Measurements from ENCODE around the gene RXFP3. TPM values are rescaled to one million over a fixed set of nuclear protein-coding genes. Genes with fewer than 3 reads are reported as not detected.
A peak's percentile ranks its signal among the peaks of the same experiment; 100 is the strongest.
"Not testable (repeated sequence)": the region's sequence is repeated elsewhere in the genome, so short reads cannot be mapped to it uniquely, and the experiment has no call there.

Gene RXFP3
- total RNA-seq, 1 donor from 2014 or later = not detected

- H3K4me3 Mint-ChIP-seq (ENCODE audit: low read depth); DNase-seq (ENCODE audit: low spot score); intact Hi-C loops (cut with micrococcal nuclease); H3K36me3 Mint-ChIP-seq (ENCODE audit: low read depth); H3K4me1 Mint-ChIP-seq (ENCODE audit: low read depth); H3K27ac Mint-ChIP-seq; H3K27me3 Mint-ChIP-seq (ENCODE audit: low read depth): not testable (repeated sequence)
- peaks cover 25% of the 10 kb centered on the region for H3K9me3 Mint-ChIP-seq
Observed at GRCh38 chr5:33914844-33915243, 21.3 kb upstream of the RXFP3 start.

DNA sequence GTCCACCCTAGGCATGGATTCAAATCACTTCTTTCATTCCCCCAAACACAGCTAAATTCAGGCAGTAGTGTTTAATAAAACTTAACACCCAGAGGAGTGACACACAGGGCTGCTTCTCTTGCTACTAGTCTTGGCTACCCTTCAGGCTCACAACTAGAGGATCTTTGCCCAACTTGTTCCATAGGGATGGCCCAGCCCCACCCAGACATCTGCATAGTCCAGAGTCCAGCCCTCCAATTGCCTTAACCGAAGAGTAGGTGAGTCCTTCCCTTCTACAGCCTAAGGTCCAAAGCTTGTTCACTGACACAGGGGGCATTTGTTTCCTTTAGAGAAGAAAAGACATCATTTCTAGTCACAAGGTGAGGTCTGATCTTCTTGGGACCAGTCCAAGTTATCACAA is 15.2 kb upstream of the RXFP3 start:
- Mint-ChIP-seq H3K36me3 (ENCODE audit: low read depth) (no peaks in the 10 kb centered on the region), H3K4me1 (ENCODE audit: low read depth) (no peaks in the 10 kb centered on the region), H3K9me3 (peaks cover 17% of the 10 kb centered on the region), H3K27me3 (ENCODE audit: low read depth) (peaks cover 12% of the 10 kb centered on the region), H3K4me3 (ENCODE audit: low read depth) (no peak overlapping the region), H3K27ac (no peak overlapping the region)
- no peak for DNase-seq (ENCODE audit: low spot score)
- intact Hi-C loops (cut with micrococcal nuclease) = no loop called here

- Mint-ChIP-seq H3K4me1 (ENCODE audit: low read depth) (no peaks in the 10 kb centered on the region), H3K27ac (no peak overlapping the region), H3K27me3 (ENCODE audit: low read depth) (peaks cover 12% of the 10 kb centered on the region), H3K4me3 (ENCODE audit: low read depth) (no peak overlapping the region), H3K36me3 (ENCODE audit: low read depth) (no peaks in the 10 kb centered on the region), H3K9me3 (no peaks in the 10 kb centered on the region)
- DNase-seq (ENCODE audit: low spot score) = no peak
- intact Hi-C loops (cut with micrococcal nuclease) = no loop called here
Observed at GRCh38 chr5:33925278-33925677, 10.9 kb upstream of the RXFP3 start.

- no peak overlapping the region for H3K4me3 Mint-ChIP-seq (ENCODE audit: low read depth)
- no peak for DNase-seq (ENCODE audit: low spot score)
- intact Hi-C loops (cut with micrococcal nuclease) = no loop called here
Observed at GRCh38 chr5:33927685-33928084, 8.5 kb upstream of the RXFP3 start.

GRCh38 chr5:33928283-33928682 is 7.9 kb upstream of the RXFP3 start:
- Mint-ChIP-seq H3K36me3 (ENCODE audit: low read depth) (no peaks in the 10 kb centered on the region), H3K4me1 (ENCODE audit: low read depth) (no peaks in the 10 kb centered on the region), H3K27ac (no peak overlapping the region), H3K4me3 (ENCODE audit: low read depth) (no peak overlapping the region), H3K27me3 (ENCODE audit: low read depth) (peaks cover 6% of the 10 kb centered on the region), H3K9me3 (no peaks in the 10 kb centered on the region)
- no peak for DNase-seq (ENCODE audit: low spot score)
- intact Hi-C loops (cut with micrococcal nuclease) = no loop called here

More at GRCh38 chr5:33927685-33928084, 8.5 kb upstream of the RXFP3 start:
- Mint-ChIP-seq H3K9me3 (no peaks in the 10 kb centered on the region), H3K36me3 (ENCODE audit: low read depth) (no peaks in the 10 kb centered on the region), H3K27ac (no peak overlapping the region), H3K27me3 (ENCODE audit: low read depth) (peaks cover 10% of the 10 kb centered on the region), H3K4me1 (ENCODE audit: low read depth) (no peaks in the 10 kb centered on the region)

DNA sequence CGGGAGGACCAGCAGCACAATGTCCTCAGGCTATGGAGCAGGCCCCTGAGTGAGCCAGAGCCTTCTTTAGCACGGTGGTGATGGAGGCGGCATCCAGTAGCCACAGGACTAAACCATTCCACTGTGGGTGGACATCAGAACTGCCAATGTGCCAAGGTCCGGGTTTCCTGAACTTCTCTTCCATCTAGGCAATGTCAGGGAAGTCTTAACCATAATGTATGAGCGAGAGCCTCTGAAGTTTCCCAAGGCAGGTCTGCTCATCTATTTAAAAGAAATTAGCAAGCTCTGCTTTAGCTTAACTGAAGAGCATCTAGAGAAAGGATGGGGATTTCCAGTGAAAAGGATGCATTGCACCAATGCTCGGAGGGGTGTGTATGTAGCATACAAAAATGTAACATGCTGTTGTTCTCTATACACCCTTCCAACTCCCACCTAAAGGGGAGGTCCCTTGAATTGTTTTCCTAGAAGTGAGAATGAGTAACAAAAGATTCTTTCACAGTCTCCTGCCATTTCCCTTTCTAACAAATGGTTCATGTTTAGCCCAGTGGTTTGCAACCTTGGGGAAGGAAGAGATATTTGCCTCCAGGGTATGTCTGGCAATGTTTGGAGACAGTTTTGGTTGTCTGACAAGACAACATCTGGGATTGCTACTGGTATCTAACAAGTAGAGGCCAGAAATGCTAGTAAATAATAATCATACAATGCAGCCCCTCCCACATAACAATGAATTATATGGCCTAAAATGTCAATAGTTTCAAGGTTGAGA is 6.1 kb upstream of the RXFP3 start:
- Mint-ChIP-seq H3K27ac (no peak overlapping the region), H3K36me3 (ENCODE audit: low read depth) (no peaks in the 10 kb centered on the region), H3K27me3 (ENCODE audit: low read depth) (peaks cover 5% of the 10 kb centered on the region), H3K9me3 (no peaks in the 10 kb centered on the region), H3K4me1 (ENCODE audit: low read depth) (no peaks in the 10 kb centered on the region), H3K4me3 (ENCODE audit: low read depth) (no peak overlapping the region)
- intact Hi-C loops (cut with micrococcal nuclease) = no loop called here
- no peak for DNase-seq (ENCODE audit: low spot score)

DNA sequence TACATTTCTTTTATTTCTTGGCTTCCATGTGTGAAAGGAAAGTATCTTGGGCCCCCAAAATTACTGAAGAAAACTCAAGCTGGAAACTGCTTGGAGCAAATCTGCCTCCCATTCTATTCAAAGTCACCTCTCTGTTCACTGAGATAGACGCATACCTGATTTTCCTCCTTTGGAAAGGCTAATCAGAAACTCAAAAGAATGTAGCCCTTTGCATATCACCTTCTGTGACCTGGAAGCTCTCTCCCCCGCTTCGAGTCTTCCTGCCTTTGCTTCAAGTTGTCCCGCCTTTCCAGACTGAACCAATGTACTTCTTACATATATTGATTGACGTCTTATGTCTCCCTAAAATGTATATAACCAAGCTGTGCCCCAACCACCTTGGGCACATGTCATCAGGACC is 5.0 kb upstream of the RXFP3 start:
- no peaks in the 10 kb centered on the region for H3K4me1 Mint-ChIP-seq (ENCODE audit: low read depth)
- H3K36me3 Mint-ChIP-seq (ENCODE audit: low read depth) = no peaks in the 10 kb centered on the region
- no peaks in the 10 kb centered on the region for H3K9me3 Mint-ChIP-seq
- H3K27ac Mint-ChIP-seq = no peak overlapping the region
- no peak for DNase-seq (ENCODE audit: low spot score)
- intact Hi-C loops (cut with micrococcal nuclease) = no loop called here
- peaks cover 14% of the 10 kb centered on the region for H3K27me3 Mint-ChIP-seq (ENCODE audit: low read depth)
- no peak overlapping the region for H3K4me3 Mint-ChIP-seq (ENCODE audit: low read depth)

DNA sequence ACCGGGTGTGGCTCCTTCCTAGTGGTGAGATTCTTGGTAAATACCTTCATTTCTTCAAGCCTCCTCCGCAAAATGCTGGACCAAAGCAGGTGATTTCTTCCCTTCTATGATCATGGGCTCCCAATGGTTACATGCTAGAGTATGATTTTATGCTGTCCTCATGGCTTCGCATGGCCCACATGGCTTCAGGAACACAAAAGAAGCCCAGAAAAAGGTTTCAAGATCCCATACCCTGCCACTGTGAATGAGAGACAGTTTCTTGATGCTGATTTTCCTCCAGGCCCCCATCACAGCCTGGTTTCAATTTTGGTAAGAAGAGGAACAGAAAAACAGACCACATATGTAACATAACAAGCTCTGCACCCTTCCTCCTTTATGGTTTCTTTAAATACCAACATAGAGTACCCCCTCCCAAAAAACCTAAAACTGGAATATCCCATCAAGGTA is 2.4 kb upstream of the RXFP3 start:
- Mint-ChIP-seq H3K9me3 (no peaks in the 10 kb centered on the region), H3K4me1 (ENCODE audit: low read depth) (no peaks in the 10 kb centered on the region), H3K27ac (no peak overlapping the region), H3K36me3 (ENCODE audit: low read depth) (no peaks in the 10 kb centered on the region), H3K27me3 (ENCODE audit: low read depth) (peaks cover 32% of the 10 kb centered on the region), H3K4me3 (ENCODE audit: low read depth) (no peak overlapping the region)
- DNase-seq (ENCODE audit: low spot score) = no peak
- intact Hi-C loops (cut with micrococcal nuclease) = loop anchor here (1.0 kb wide), 2 partner anchors 345 to 497 kb away; no protein-coding TSS in a partner anchor

- Mint-ChIP-seq H3K4me3 (ENCODE audit: low read depth) (no peak overlapping the region), H3K36me3 (ENCODE audit: low read depth) (no peaks in the 10 kb centered on the region), H3K9me3 (no peaks in the 10 kb centered on the region), H3K27me3 (ENCODE audit: low read depth) (peaks cover 37% of the 10 kb centered on the region), H3K27ac (no peak overlapping the region), H3K4me1 (ENCODE audit: low read depth) (no peaks in the 10 kb centered on the region)
- no peak for DNase-seq (ENCODE audit: low spot score)
- intact Hi-C loops (cut with micrococcal nuclease) = loop anchor here (1.0 kb wide), 2 partner anchors 346 to 498 kb away; no protein-coding TSS in a partner anchor
Observed at GRCh38 chr5:33934176-33934575, 2.0 kb upstream of the RXFP3 start.

DNA sequence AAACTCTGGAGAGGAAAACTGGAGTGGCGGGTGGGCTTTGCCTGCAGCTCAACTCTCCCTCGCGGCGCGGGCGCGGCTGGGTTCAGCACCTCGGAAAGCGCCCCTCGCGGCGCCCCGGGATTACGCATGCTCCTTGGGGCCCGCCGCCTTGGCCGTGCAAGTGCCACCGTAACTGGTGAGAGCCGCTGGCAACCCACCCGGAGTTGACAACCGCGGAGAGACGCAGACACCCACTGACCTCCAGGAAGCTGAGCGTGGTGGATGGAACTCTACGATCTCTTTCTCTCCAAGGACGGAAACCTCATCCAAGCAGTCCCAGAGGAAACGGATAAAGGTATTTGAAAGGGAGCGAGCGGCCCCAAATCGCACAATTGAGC is 194 bp upstream of the RXFP3 start:
- intact Hi-C loops (cut with micrococcal nuclease) = loop anchor here (2.0 to 5.0 kb wide), 2 partner anchors 33 to 1224 kb away; partner anchors contain the start of gene NPR3
- Mint-ChIP-seq H3K27ac (no peak overlapping the region), H3K4me1 (ENCODE audit: low read depth) (no peaks in the 10 kb centered on the region), H3K27me3 (ENCODE audit: low read depth) (peaks cover 50% of the 10 kb centered on the region), H3K9me3 (no peaks in the 10 kb centered on the region), H3K4me3 (ENCODE audit: low read depth) (no peak overlapping the region), H3K36me3 (ENCODE audit: low read depth) (no peaks in the 10 kb centered on the region)
- peak; percentile 45 for DNase-seq (ENCODE audit: low spot score)

- Mint-ChIP-seq H3K9me3 (no peaks in the 10 kb centered on the region), H3K4me1 (ENCODE audit: low read depth) (no peaks in the 10 kb centered on the region), H3K4me3 (ENCODE audit: low read depth) (no peak overlapping the region), H3K27ac (no peak overlapping the region), H3K27me3 (ENCODE audit: low read depth) (peaks cover 55% of the 10 kb centered on the region), H3K36me3 (ENCODE audit: low read depth) (no peaks in the 10 kb centered on the region)
- intact Hi-C loops (cut with micrococcal nuclease) = loop anchor here (2.0 to 5.0 kb wide), 2 partner anchors 32 to 1225 kb away; partner anchors contain the start of gene NPR3
- DNase-seq (ENCODE audit: low spot score) = no peak
Observed at GRCh38 chr5:33937017-33937706, 976 bp downstream of the RXFP3 start.

DNA sequence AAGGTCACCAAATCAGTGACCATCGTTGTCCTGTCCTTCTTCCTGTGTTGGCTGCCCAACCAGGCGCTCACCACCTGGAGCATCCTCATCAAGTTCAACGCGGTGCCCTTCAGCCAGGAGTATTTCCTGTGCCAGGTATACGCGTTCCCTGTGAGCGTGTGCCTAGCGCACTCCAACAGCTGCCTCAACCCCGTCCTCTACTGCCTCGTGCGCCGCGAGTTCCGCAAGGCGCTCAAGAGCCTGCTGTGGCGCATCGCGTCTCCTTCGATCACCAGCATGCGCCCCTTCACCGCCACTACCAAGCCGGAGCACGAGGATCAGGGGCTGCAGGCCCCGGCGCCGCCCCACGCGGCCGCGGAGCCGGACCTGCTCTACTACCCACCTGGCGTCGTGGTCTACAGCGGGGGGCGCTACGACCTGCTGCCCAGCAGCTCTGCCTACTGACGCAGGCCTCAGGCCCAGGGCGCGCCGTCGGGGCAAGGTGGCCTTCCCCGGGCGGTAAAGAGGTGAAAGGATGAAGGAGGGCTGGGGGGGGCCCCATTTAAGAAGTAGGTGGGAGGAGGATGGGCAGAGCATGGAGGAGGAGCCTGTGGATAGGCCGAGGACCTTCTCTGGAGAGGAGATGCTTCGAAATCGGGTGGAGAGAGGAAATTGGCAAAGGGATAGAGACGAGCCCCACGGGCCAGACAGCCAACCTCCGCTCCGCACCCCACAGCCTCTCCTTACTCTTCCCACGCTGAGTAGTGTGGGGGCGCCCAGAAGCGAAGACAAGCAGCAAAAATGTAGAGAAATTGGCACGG is 1.7 kb downstream of the RXFP3 start:
- Mint-ChIP-seq H3K36me3 (ENCODE audit: low read depth) (no peaks in the 10 kb centered on the region), H3K27me3 (ENCODE audit: low read depth) (peaks cover 53% of the 10 kb centered on the region), H3K9me3 (no peaks in the 10 kb centered on the region), H3K4me3 (ENCODE audit: low read depth) (no peak overlapping the region), H3K27ac (no peak overlapping the region), H3K4me1 (ENCODE audit: low read depth) (no peaks in the 10 kb centered on the region)
- no peak for DNase-seq (ENCODE audit: low spot score)
- intact Hi-C loops (cut with micrococcal nuclease) = loop anchor here (2.0 to 5.0 kb wide), 2 partner anchors 31 to 1226 kb away; partner anchors contain the start of gene NPR3
